Stimulated activated CD8-positive, alpha-beta memory T cell treated with anti-CD3 and anti-CD28 coated beads, Interleukin-4, amount 100 ng/mL, for 4 hours (primary cell): ENCODE results near the gene KSR1.
"Not testable (repeated sequence)": the region's sequence is repeated elsewhere in the genome, so short reads cannot be mapped to it uniquely, and the experiment has no call there.

Experiments
- DNase-seq, 2 donors: peaks; one replicate each; pipeline ENCODE4 v3.0.0-alpha.2; 2020; ENCODE audit warnings: low read depth in 2 of 2, low spot score in 1 of 2

KSR1 gene

DNA sequence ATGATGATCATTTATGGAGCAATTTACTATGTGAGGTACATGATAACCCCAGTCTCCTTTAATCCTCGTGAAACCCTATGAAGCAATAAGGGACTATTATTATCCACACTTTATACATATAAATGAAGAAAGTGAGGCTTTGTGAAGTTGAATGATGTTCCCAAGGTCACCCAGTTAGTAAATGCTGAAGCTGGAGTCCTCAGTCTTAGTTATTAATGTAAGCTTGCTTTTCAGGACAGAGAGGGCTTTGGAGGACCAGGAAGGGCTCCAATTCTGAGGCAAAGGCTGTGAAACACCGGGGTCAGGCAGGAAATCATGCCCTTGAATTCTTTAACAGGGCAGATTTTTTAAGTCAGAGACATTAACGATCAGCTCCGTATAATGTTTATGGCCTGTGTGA is 36.8 kb downstream of the KSR1 start:
- no peak for DNase-seq

DNA sequence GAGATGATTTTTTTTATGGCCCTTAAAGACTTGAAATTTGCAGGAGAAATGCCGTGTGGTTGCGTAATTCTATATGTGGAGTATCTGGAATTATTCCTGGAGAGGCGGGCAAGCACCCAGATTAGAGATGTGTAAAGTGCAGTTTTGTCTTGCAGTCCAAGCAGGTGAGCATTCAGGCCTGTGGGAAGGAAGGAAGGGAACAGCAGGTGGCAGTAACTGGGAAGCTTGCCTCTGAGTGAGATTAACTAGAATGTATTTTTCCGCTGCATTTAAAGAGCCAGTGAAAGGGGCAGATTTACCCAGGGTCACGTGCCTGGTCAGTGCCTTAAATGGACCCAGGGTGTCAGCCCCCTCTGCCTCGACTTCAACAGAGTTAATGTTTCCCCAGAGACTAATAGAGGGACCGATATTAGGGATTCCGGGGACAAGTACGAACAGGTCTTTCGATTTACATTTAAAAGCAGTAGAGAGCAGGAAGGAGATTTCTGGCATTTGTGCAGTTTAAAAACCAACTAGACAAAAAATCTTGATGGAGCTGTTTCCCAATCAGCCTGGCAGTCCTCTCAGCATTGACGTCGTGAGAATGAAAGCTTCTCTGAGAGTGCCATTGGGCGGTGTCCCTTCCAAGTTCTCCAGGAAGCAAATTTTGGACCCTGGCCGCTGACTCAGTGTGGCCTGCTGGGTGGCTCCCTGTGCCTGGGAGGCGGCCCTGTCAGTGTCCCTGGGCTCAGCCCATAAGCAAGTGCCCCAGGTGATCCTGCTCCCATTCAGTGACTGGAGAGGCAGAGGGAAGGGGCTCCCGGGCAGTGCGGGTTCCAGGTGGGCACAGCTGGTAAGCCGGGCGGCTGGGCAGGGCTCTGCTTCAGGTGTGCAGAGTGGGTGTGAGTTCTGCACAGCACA is 38.2 kb downstream of the KSR1 start:
- DNase-seq, result no peak

DNA sequence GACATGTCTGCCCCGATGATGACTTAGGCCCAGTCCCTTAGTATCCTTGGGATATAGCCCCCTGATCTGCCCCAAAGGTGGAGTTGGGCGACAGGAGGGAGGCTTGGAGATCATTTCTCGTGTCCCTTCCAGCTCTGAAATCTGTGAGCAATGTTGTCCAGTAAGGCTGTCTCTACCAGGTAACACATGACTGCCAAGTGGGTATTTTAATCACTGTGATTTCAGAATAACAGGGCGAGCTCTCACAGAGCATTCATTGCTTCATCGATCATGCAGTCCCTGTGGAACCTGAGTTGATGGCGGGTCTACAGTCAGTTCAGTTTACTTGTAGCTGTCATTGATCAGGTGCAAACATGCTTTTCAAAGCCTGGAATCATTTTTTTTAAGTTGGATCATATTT is 39.2 kb downstream of the KSR1 start:
- no peak for DNase-seq

DNA sequence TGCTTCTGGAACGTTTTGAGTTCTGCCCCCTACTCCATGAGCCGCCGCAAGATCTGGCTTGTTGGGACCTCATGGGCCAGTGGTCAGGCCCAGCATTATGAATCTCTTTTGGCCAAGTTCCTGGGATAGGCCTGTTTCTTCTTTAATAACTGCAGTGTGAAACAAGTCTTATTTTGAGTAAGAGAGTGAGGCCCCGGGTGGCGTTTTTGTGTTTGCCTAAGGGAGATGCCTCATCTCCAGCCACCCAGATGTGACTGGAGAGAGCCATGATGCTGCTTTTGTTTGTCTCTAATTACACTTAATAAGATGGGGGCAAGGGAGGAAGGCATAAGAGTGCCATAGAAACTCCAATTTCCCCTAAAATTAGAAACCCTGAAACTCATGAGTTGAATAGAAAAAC is 39.8 kb downstream of the KSR1 start:
- no peak for DNase-seq

DNA sequence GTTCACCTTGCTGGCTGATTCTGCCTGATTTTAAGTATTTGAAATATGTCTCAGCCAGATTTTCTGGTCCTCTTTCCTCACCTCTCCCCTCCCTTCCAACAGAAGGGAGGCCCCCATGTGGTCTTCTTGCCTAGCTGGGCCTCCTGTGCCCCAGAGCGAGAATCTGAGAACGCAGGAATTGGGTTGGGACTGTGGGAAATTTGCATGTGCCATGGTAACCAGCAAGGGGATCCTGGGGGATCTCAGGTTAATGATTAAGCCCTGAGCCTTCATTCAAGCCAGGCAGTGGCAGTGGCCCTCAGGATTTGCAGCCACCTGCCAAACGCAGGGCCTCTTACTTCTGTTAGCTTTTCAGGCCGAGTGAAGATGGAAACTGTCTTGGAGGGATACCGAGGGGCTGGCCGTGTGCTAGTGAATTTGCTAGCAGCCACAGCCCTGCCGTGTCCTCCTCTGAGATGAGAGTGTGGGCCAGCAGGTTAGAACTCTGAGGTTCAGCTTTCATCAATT is 40.2 kb downstream of the KSR1 start:
- DNase-seq, result no peak

DNA sequence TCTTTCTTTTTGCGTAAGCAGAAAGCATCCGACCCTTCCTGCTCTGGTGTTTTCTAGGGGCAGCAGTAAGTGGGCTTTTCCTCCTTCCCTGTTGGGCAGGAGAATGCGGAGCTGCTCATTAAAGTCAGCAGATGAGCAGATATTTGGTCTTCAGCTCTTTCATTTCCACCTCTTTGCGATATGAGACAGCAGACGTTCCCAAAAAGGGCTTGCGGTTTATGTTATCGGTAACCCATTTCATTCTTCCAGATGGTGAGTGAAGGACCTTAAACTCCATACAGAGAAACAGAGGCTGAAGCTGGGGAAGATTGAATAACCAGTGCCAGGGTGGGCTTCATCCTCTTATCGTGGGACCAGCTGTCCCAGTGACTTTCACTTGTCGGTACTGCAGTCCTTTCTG is 40.7 kb downstream of the KSR1 start:
- DNase-seq, result no peak

DNA sequence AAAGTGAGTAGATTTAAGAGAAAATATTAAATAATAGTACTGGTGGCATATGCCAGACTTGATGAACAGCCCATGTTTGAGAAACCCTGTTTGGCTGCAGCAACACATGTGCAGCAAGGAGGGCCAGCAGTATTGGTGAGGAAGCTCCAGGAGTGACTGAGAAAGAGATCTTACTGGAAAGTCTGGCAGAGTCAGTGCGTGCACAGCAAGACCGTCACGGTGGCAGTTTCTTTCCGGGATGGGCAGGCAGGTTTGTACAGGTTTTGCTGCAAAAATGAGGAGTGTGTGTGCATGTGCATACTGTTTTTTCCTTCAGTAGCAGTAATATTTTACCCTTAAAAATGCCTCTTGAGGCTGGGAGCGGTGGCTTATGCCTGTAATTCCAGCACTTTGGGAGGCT is 41.4 kb downstream of the KSR1 start:
- no peak for DNase-seq

DNA sequence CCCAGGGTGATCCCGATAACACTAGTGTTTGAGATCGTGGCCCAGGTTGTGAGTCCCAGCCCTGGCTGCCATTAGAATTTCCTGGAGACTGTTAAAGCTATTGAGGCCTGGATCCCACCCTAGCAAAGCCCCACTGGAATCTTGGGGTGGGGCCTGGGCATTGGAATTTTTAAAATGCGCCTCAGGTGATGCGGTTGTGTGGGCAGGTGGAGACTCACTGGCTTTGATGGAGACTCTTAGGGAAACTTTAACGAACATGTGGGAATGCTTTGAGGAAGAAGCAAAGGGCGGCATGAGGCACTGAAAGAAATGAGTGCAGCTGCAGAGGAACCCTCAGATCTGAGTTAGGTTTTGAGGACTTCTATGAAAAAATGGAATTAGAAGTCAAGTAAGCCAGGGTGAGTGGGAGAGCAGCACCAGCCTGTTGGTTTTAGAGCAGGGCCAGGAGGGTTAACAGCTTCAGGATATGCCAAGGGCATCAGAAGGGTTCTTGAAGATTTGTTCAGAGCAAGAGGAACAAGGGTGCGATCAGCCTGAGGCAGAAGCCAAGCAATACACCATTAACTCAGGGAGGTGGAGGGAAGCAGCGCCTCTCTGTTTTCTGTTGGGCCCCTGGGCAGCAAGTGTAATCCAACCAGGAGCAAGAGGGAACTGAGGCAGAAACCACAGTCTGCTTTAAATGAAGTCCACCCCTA is 42.5 kb downstream of the KSR1 start:
- DNase-seq, result no peak

DNA sequence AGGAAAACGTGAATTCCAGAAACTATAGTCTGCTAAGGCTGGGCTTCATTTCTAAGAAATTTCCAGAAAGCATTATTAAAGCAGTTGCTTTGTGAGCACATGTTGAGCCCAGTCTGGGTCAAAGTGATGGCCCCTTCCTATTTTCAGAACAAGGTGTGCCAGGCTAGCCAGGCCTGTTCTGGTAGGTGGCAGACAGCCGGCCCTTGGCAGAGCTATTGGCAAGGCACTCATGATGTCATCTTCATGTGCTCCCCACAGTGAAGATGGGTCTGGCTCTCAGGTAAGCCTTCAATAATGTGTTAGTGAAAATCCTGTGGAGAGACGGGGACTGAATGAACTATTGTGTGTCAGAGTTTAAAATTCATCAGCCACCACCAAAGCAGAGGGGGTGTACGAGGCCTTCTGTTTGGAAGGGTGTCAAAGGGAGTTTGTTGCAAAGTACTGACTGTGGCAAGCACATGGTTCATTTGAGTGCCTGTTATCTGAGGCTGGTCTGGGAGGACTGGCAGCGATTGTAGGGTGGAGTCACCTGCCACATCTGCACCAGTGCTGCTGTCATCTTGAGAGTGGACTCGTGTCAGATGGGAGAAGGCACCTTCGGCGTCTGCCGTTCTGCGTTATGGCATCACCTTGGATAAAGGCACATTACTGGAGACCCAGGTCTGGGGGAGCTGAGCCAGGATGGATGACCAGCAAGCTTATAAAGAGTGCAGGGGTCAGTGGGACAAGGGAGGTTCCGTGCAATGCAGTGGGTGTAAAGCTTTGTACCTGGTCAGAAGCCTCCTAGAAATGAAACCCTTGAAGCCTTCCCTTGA is 43.4 kb downstream of the KSR1 start:
- DNase-seq, result no peak

DNA sequence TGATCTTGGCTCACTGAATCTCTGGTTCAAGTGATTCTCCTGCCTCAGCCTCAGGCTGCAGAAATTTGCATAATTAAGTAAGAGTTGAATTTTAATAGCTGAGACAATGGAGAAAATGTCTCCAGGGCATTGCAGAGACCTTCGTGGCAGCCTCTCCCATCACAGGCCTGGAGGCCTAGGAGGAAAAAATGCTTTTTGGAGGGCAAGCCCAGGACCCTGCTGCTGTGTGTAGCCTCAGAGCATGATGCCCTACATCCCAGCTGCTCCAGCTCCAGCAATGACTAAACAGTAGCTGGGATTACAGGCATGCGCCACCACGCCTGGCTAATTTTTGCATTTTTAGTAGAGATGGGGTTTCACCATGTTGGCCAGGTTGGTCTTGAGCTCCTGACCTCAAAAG is 45.1 kb downstream of the KSR1 start:
- not testable (repeated sequence) for DNase-seq

DNA sequence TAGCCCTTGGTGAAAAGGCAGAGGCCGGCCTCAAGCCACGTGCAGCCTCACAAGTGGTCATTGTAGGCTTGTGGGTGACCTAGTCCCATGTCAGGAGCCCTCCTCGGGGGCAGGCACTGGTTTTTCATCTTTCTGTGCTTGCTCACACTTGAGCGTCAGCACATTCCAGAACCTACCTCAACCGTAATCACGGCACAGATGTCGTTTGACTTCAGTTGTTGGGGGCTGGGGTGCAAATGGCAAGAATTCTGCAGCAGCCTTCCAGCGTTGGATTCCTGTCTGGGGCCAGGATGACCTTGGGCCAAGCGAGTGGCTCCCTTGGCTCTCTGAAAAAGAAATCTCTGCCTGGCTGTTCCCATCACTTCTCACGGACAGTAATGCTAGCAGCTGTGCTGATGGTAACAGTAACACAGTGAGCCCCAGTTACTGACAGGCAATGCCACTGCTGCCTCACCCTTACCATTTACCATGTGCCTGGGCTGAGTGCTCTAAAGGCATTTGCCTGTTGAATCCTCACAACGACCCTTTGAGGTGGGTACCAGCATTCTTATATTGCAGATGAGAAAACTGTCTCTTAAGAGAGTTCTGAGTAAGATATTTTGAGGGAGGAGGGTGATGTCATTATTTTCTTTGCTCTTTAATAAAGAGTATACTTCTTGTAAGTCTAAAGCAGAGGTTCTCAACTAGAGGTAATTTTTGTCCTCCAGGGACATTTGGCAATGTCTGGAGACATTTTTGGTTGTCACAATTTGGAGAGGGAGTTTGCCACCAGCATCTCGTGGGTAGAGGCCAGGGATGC is 46.5 kb downstream of the KSR1 start:
- DNase-seq, result no peak

DNA sequence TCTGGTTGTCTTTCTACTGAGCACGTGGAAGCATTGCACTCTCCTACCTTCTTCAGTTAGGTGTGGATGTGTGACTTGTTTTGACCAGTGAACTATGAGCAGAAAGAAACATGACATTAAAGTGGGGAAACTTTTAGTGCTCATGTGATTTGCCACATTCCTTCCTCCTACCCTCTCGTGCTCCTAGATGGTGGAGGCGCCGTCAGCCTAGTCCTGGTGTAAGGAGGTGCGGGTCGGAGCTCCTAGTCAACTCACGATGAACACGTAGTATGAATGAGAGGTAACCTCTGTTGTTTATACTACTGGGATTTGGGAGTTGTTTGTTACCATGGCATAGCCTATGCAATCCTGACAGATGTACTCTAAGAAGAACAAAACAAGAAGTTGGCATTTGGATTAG is 47.4 kb downstream of the KSR1 start:
- no peak for DNase-seq

DNA sequence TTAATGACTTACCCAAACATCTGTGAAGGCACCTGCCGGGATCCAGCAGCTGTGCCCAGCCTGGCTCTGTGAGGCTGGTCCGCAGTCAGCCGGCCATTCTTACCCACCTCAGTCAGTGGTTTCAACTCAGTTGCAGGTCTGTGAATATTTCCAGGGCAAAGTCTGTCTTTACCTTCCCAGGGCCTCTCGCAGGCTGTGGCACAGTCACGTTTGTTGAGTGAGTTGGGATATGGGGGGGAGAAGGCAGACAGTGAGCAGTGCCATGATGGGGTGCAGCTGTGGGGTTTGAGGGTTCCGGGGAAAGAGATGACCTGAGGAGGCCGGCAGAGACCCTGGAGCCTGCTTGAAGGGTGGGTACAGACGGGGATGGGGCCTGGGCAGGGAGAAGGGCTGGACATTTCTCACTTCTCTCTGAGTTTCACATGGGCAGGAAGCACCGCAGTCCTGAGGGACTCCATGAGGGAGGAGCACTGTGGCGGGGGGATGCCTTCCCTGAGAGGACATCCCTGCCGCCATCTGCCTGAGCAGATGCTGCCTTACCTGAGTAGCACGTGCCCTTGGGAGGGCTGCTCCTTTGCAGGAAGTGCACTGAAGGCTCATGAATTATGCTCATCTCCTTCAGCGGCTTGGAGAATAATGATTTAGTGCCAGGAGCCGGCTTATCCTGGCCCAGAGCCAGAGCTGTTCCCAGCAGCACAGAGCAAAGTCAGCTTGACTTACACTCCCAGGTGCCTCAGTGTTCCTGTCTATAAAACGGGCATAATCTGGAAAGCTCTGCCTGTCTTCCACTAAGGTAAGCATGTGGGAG is 48.1 kb downstream of the KSR1 start:
- no peak for DNase-seq

DNA sequence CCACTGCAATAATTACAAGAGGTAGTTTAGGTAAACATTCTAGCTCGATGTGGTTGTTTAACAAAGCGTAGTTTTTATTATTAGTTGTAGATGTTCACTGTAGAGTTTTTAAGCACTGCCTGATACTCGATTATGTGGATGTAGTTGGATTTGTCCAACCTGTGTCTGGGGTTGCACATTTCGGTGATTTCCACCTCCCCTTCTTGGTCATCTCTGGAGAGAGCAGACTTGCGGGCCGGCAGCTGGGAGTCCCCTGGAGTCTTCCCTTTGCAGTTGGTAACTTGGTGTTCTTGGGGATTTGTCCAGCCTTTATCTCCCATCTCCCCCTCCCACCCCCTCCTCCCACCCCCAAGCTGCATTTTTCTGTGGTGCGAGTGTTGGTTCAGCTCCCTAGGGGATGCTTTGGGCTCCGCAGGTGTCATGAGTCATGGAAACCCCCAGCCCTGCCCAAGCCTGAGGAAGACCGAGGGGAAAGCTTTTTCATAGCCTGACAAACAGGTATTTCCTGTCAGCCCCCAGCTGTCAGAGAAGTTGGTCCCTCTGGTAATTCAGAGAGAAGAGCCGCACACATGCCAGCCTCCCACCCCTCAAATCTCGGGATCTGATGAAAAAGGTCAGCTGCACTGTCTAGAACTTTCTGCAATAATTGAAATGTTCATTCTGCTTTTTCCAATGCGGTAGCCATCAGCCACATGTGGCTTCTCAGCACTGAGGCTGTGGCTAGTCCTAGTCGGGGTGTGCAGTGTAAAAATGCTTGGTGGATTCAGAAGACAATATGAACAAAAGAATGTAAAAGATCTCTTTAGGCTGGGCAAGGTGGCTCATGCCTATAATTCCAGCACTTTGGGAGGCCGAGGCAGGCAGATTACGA is 50.3 kb downstream of the KSR1 start:
- DNase-seq, result no peak

DNA sequence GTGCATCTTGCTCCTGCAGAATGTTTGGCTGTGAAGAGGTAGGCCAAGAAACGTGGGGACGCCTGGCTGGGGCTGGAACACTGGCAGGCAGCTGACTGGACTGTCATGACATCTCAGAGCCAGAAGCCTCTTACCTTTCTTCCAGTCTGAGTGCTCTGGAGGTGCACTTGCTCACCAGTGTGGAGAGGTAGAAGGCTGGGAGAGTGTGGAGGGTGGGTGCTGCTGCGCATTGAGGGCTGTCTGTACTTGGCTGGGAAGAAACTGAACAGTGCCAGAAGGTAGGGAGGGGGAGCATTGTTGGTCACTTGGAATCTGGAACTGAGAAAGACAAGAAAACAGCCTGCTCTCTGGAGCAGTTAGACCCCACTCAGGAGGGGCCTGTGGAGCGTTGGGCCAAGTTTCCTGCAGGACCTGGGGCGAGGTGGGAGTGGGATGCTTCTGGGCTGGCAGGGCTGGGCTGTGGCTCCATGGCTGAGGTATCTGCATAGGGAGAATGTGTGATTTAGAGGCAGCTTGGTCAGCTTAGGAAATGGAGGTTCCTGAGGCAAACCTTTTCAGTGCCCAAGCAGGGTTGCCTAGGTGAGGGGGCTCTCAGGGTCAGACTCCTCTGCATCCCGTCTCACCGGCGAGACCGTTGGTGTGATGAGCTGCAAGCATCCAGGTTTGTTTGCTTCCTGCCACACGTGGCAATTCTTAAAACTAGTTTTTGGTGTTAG is 55.1 kb downstream of the KSR1 start:
- no peak for DNase-seq

DNA sequence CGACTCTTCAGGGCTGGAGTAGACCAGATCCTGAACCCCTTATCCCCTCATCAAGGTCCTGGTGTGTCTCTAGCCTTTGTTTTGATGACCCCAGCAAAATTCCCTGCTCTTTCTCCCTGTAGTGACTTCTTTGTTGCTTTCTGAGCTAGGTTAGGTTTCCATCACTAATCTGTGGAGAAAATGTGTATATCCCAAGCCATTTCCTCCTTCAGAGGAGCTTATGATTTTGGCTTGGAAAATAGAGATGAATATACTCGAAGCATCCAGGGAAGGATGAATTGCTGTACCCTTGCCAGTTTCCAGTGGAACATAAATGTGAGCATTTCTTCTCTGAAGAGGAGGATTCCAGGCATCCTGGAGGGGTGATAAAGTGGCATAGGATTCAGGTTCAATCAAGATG is 55.8 kb downstream of the KSR1 start:
- DNase-seq, result no peak

DNA sequence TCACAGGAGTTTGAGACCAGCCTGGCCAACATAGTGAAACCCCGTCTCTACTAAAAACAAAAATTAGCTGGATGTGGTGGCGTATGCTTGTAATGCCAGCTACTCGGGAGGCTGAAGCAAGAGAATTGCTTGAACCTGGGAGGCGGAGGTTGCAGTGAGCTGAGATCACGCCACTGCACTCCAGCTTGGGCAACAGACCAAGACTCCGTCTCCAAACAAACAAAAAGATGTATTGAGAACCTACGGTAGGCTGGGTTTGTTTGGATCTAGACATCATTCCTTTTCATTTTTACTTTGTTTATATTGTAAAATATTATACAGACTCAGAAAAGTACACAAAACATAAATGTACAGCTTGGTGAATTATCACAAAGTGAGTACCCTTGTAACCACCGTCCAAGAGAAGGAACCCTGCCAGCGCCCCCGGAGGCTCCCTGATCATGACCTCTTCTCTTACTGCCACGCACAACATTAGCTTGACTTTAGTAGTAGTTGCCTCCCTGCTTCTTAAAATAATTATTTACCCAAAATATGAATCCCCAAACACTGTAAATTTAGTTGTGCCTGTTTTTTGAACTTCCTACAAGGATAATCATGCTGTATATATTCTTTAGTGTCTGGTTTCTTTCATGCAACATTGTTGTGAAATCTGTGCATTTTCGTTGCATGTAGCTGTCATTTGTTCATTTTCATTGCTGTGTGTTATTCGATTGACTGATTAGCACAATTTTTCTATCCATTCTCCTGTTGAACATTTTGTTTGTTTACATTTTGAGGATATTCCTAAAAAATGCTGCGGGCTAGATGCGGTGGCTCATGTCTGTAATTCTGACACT is 56.5 kb downstream of the KSR1 start:
- no peak for DNase-seq
